Hepatocyte (in vitro differentiated cells): ENCODE results near the gene FAR2. TPM values are rescaled to one million over a fixed set of nuclear protein-coding genes. Genes with fewer than 3 reads are reported as not detected.

Source experiments
- DNase-seq: peaks from one replicate; pipeline ENCODE4 v3.0.0-alpha.2; 2016; ENCODE audit warnings: low spot score
- H2AFZ ChIP-seq: fragments of 200-600 bp; sonication (generic); 2 replicates; pipeline ENCODE4 v1.6.0; 2016; ENCODE audit warnings: antibody characterized with exemption, mild to moderate bottlenecking
- H3K27ac ChIP-seq: fragments of 200-600 bp; sonication (generic); 2 replicates; pipeline ENCODE4 v1.5.1; 2016; ENCODE audit warnings: mild to moderate bottlenecking
- H3K27me3 ChIP-seq: fragments of 200-600 bp; sonication (generic); 2 replicates; pipeline ENCODE4 v1.6.1; 2016
- H3K36me3 ChIP-seq: fragments of 200-600 bp; sonication (generic); replicated peaks from 2 replicates; pipeline ENCODE4 v1.5.1; 2016; ENCODE audit warnings: low read depth; ENCODE audit not compliant: insufficient read depth
- H3K4me1 ChIP-seq: fragments of 200-600 bp; sonication (generic); 2 replicates; pipeline ENCODE4 v1.5.1; 2016; ENCODE audit warnings: mild to moderate bottlenecking, moderate library complexity; ENCODE audit not compliant: insufficient read depth
- H3K4me2 ChIP-seq: fragments of 200-600 bp; sonication (generic); 2 replicates; pipeline ENCODE4 v1.6.0; 2016
- H3K4me3 ChIP-seq: fragments of 200-600 bp; sonication (generic); 2 replicates; pipeline ENCODE4 v1.5.1; 2016; ENCODE audit warnings: mild to moderate bottlenecking
- H3K79me2 ChIP-seq: fragments of 200-600 bp; sonication (generic); 2 replicates; pipeline ENCODE4 v1.6.0; 2017; ENCODE audit warnings: mild to moderate bottlenecking
- H3K9me2 ChIP-seq: fragments of 200-600 bp; sonication (generic); replicated peaks from 2 replicates; pipeline ENCODE4 v1.6.0; 2017; ENCODE audit warnings: mild to moderate bottlenecking; ENCODE audit not compliant: insufficient read depth
- H3K9me3 ChIP-seq: fragments of 200-600 bp; sonication (generic); 2 replicates; pipeline ENCODE4 v1.5.1; 2016; ENCODE audit warnings: low read depth, mild to moderate bottlenecking
- H4K20me1 ChIP-seq: fragments of 200-600 bp; sonication (generic); 2 replicates; pipeline ENCODE4 v1.6.0; 2016; ENCODE audit warnings: mild to moderate bottlenecking; ENCODE audit not compliant: insufficient read depth, poor library complexity, severe bottlenecking
- CTCF ChIP-seq: fragments of 200-600 bp; sonication (generic); IDR thresholded peaks from 2 replicates; pipeline ENCODE4 v1.5.1; 2016; ENCODE audit warnings: antibody characterized with exemption, mild to moderate bottlenecking; ENCODE audit not compliant: poor library complexity
- EZH2 ChIP-seq: fragments of 200-600 bp; sonication (generic); IDR thresholded peaks from 2 replicates; pipeline ENCODE4 v1.6.1; 2016; ENCODE audit warnings: antibody characterized with exemption, mild to moderate bottlenecking, borderline replicate concordance
- EZH2phosphoT487 ChIP-seq: fragments of 200-600 bp; sonication (generic); IDR thresholded peaks from one replicate; pipeline ENCODE4 v1.6.1; 2018; ENCODE audit warnings: antibody characterized with exemption, mild to moderate bottlenecking, low read depth, moderate library complexity; ENCODE audit not compliant: unreplicated experiment, severe bottlenecking
- WGBS: methylation state at CpG from one replicate; pipeline ENCODE4 v1.1.6; 2016; ENCODE audit warnings: low lambda C conversion rate; ENCODE audit errors: missing lambda C conversion rate; 5-methylcytosine and 5-hydroxymethylcytosine counted together
- polyA plus RNA-seq: library from polyadenylated mRNA; unstranded; fragments of >200 nt; fragmentation: Nextera tagmentation; extraction: Ambion mirVana; gene quantifications from 2 replicates; pipeline ENCODE4 v1.2.1, GENCODE V29; 2016
- total RNA-seq: library from RNA; depleted of rRNA; stranded (reverse); fragments of >200 nt; gene quantifications from 2 replicates; pipeline ENCODE4 v1.2.3, GENCODE V29; 2014

FAR2 gene
- total and polyA plus RNA-seq, 2 experiments from 2014 or later: 2.4 to 5.2 TPM

DNA sequence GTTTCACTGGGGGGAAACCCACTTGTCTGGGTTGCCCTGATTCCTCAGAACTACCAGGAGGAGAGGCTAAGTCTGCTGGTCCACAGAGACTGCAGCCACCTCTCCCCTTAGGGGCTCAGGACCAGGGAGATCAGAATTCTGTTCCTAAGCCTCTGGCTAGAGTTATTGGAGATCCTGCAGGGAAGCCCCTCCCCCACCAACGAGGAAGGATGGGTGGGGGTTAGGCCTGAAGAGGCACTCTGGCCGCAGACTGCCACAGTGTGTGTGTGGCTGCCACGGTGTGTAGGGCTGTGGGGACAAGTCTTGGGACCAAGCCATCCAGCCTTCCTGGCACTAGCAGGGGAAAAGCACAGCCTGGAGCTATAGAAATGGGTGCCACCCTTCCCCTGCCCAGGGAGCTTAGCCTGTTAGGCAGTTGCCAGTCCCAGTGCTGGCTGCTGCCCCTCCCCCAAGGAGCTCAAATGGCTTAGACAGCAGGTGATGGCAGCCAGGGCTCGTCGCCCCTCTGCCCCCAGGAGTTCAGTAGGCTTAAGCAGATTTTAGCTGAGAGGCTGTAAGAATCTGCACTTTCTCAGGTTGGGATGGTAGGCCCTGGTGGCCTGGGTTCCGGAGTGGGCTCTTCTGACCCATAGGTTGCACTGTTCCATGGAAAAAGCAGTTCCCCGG lies 124.2 kb downstream of the FAR2 start:
- no peaks in the 10 kb centered on the region for H3K27me3 ChIP-seq
- no peak overlapping the region for H3K27ac ChIP-seq
- H3K79me2 ChIP-seq: no peaks in the 10 kb centered on the region
- no peaks in the 10 kb centered on the region for H3K4me1 ChIP-seq
- TF ChIP-seq CTCF (no peak), EZH2 (no peak), EZH2phosphoT487 (no peak)
- H3K4me2 ChIP-seq: no peak overlapping the region
- H3K36me3 ChIP-seq: no peaks in the 10 kb centered on the region
- 76% methylated on average over 7 of the region's 7 CpGs for WGBS
- no peak overlapping the region for H2AFZ ChIP-seq
- H3K9me3 ChIP-seq: no peaks in the 10 kb centered on the region
- H3K4me3 ChIP-seq: no peak overlapping the region
- no peaks in the 10 kb centered on the region for H4K20me1 ChIP-seq
- no peak for DNase-seq
- H3K9me2 ChIP-seq: no peaks in the 10 kb centered on the region

GRCh38 chr12:29275834-29276233 lies 126.8 kb downstream of the FAR2 start:
- DNase-seq: no peak
- H3K36me3 ChIP-seq: no peaks in the 10 kb centered on the region
- no peaks in the 10 kb centered on the region for H3K9me3 ChIP-seq
- H3K27me3 ChIP-seq: no peaks in the 10 kb centered on the region
- H3K27ac ChIP-seq: no peak overlapping the region
- no peaks in the 10 kb centered on the region for H3K4me1 ChIP-seq
- no peaks in the 10 kb centered on the region for H3K79me2 ChIP-seq
- no peak overlapping the region for H3K4me2 ChIP-seq
- no peak for TF ChIP-seq CTCF
- TF ChIP-seq EZH2phosphoT487: no peak
- no peak for TF ChIP-seq EZH2
- no peak overlapping the region for H3K4me3 ChIP-seq
- no peaks in the 10 kb centered on the region for H4K20me1 ChIP-seq
- H3K9me2 ChIP-seq: no peaks in the 10 kb centered on the region
- 86% methylated on average over 3 of the region's 3 CpGs for WGBS
- H2AFZ ChIP-seq: no peak overlapping the region

- no peak overlapping the region for H3K4me3 ChIP-seq
- no peak for TF ChIP-seq EZH2
- no peak for TF ChIP-seq EZH2phosphoT487
- TF ChIP-seq CTCF: no peak
- DNase-seq: no peak
- H3K9me3 ChIP-seq: no peaks in the 10 kb centered on the region
- no peaks in the 10 kb centered on the region for H3K9me2 ChIP-seq
- H2AFZ ChIP-seq: no peak overlapping the region
- H3K4me1 ChIP-seq: no peaks in the 10 kb centered on the region
- H3K27me3 ChIP-seq: no peaks in the 10 kb centered on the region
- no peaks in the 10 kb centered on the region for H3K79me2 ChIP-seq
- no peaks in the 10 kb centered on the region for H3K36me3 ChIP-seq
- no peaks in the 10 kb centered on the region for H4K20me1 ChIP-seq
- H3K27ac ChIP-seq: peak overlapping the region; percentile 51
- H3K4me2 ChIP-seq: no peak overlapping the region
- 50% methylated on average over 4 of the region's 4 CpGs for WGBS
These were observed 128.2 kb downstream of the FAR2 start for GRCh38 chr12:29277231-29277630.
